ENCODE measurements around the gene RAB44.

Gene RAB44

GRCh38 chr6:36751091-36751490 lies 53.5 kb downstream of the RAB44 start:
- no peak for DNase-seq (ENCODE audit: low read depth)
- H3K4me3 ChIP-seq (ENCODE audit: low read length) = no peak overlapping the region
- TF ChIP-seq CTCF (conservative IDR thresholded peaks at IDR 0.05; ENCODE audit: low read depth, low read length) = no peak

GRCh38 chr6:36751833-36752186 lies 54.2 kb downstream of the RAB44 start:
- DNase-seq (ENCODE audit: low read depth) = no peak
- no peak overlapping the region for H3K4me3 ChIP-seq (ENCODE audit: low read length)
- no peak for TF ChIP-seq CTCF (conservative IDR thresholded peaks at IDR 0.05; ENCODE audit: low read depth, low read length)

GRCh38 chr6:36752187-36752885 lies 54.7 kb downstream of the RAB44 start:
- no peak overlapping the region for H3K4me3 ChIP-seq (ENCODE audit: low read length)
- DNase-seq (ENCODE audit: low read depth) = no peak
- no peak for TF ChIP-seq CTCF (conservative IDR thresholded peaks at IDR 0.05; ENCODE audit: low read depth, low read length)

- DNase-seq (ENCODE audit: low read depth) = no peak
- no peak for TF ChIP-seq CTCF (conservative IDR thresholded peaks at IDR 0.05; ENCODE audit: low read depth, low read length)
Observed at GRCh38 chr6:36752886-36753506, 55.4 kb downstream of the RAB44 start.

GRCh38 chr6:36753671-36754405 lies 56.2 kb downstream of the RAB44 start:
- no peak for TF ChIP-seq CTCF (conservative IDR thresholded peaks at IDR 0.05; ENCODE audit: low read depth, low read length)
- no peak overlapping the region for H3K4me3 ChIP-seq (ENCODE audit: low read length)
- DNase-seq (ENCODE audit: low read depth) = no peak

More at GRCh38 chr6:36752886-36753506, 55.4 kb downstream of the RAB44 start:
- H3K4me3 ChIP-seq (ENCODE audit: low read length) = no peak overlapping the region

- no peak for DNase-seq (ENCODE audit: low read depth)
- H3K4me3 ChIP-seq (ENCODE audit: low read length) = no peak overlapping the region
- no peak for TF ChIP-seq CTCF (conservative IDR thresholded peaks at IDR 0.05; ENCODE audit: low read depth, low read length)
Observed at GRCh38 chr6:36754582-36755434, 57.2 kb downstream of the RAB44 start.
